DMS 273 (cell line): ENCODE results near the gene ACOT4.
"Not testable (repeated sequence)": the region's sequence is repeated elsewhere in the genome, so short reads cannot be mapped to it uniquely, and the experiment has no call there.

Experiments used
- DNase-seq: peaks from one replicate; lab custom pipeline; 2025; ENCODE audit not compliant: unreplicated experiment; lab: John Stamatoyannopoulos, UW

ACOT4 gene

DNA sequence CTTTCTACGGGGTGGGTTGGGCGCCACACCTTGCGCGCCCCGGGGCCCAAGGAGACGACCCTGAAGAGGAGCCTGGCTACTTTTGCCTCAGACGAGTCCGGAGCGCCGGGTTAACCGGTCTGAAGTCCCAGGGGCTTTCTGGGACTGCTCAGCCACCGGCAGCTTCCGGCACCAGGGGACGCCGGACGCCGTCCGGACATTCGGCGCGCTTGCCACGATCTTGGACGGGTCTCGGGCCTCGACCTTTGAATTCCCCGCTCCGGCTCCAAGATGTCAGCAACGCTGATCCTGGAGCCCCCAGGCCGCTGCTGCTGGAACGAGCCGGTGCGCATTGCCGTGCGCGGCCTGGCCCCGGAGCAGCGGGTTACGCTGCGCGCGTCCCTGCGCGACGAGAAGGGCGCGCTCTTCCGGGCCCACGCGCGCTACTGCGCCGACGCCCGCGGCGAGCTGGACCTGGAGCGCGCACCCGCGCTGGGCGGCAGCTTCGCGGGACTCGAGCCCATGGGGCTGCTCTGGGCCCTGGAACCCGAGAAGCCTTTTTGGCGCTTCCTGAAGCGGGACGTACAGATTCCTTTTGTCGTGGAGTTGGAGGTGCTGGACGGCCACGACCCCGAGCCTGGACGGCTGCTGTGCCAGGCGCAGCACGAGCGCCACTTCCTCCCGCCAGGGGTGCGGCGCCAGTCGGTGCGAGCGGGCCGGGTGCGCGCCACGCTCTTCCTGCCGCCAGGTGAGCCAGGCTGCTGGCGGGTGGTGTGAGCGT lies at the start of gene ACOT4:
Gene ACOT4 (plus strand): TSS at position 184 of the 760 bp plus-strand sequence. CDS start 87 bp downstream, at position 271.
- DNase-seq: peak; percentile 66

DNA sequence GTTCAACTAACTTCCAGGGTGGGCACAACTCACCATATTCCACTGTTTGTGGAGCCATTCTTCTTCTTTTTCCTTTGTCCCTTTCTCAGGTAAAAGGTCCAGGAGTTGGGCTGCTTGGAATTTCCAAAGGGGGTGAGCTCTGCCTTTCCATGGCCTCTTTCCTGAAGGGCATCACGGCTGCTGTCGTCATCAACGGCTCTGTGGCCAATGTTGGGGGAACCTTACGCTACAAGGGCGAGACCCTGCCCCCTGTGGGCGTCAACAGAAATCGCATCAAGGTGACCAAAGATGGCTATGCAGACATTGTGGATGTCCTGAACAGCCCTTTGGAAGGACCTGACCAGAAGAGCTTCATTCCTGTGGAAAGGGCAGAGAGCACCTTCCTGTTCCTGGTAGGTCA lies 48.7 kb upstream of the ACOT4 start:
- not testable (repeated sequence) for DNase-seq

DNA sequence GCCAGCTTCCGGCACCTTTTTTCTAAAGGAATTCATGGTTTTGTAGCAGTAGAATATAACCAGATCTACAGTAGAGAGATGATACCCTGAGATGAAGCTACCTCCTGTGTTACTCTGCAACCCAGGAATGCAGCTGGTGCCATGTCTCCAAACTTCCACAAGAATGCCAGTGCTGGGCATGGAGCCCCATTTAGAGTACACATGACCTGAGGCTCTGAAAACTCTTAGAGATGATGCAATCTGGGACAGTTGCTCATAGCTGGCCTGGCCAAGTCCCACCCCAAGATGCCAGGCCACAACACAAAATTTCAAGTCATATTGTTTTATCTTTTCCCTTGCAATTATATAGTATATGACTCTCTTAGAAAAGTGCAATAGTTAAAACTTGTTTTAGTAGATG lies 46.3 kb upstream of the ACOT4 start:
- not testable (repeated sequence) for DNase-seq

DNA sequence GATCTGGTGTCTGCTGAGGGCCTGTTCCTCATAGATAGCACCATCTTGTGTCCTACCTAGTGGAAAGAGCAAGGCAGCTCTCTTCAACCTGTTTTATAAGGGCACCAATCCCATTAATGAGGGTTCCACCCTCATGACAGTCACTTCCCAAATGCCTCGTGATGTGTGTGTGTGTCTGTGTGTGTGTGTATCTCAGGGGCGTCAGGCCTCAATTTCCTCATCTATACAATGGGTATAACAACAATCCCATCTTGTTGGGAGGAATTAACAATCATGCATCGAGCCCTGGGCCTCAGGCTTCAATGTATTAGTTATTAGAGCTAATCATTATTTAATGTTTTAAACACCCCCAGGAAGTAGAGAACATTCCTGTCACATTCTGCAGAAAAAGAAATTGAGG lies 42.6 kb upstream of the ACOT4 start:
- DNase-seq: not testable (repeated sequence)

GRCh38 chr14:73549889-73550524 lies 41.7 kb upstream of the ACOT4 start:
- DNase-seq: not testable (repeated sequence)

- DNase-seq: no peak
Observed at GRCh38 chr14:73553845-73554244, 37.8 kb upstream of the ACOT4 start.

- DNase-seq: not testable (repeated sequence)
Observed at GRCh38 chr14:73557201-73557600, 34.5 kb upstream of the ACOT4 start.

DNA sequence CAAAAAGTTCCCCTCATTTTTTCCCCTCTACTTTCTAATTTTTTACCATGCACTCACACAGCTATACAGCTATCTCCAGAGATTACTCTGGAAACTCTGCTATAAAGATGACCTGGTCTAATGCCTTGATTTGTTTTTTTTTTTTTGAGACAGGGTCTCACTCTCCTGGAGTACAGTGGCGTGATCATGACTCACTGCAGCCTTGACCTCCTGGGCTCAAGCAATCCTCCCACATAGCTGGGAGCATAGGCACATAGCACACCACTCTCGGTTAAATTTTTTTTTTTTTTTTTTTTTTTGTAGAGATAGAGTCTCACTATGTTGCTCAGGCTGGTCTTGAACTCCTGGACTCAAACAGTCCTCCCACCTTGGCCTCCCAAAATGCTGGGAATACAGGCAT lies 33.4 kb upstream of the ACOT4 start:
- not testable (repeated sequence) for DNase-seq

DNA sequence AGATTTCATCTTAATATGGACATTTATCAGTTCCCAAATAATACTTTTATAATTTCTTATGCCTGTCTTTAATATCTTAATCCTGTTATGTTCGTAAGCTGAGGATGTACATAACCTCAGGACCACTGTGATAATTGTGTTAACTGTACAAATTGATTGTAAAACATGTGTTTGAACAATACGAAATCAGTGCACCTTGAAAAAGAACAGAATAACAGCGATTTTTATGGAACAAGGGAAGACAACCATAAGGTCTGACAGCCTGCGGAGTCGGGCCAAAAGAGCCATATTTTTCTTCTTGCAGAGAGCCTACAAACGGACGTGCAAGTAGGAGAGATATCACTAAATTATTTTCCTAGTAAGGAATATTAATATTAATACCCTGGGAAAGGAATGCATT lies 29.4 kb upstream of the ACOT4 start:
- not testable (repeated sequence) for DNase-seq

DNA sequence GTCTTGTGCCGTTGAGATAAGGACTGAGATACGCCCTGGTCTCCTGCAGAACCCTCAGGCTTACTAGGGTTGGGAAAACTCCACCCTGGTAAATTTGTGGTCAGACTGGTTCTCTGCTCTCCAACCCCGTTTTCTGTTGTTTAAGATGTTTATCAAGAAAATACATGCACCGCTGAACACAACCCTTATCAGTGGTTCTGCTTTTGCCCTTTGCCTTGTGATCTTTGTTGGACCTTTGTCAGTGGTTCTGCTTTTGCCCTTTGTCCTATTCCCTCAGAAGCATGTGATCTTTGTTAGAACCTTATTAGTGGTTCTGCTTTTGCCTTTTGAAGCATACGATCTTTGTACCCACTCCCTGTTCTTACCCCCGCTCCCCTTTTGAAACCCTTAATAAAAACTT lies 29.0 kb upstream of the ACOT4 start:
- not testable (repeated sequence) for DNase-seq

GRCh38 chr14:73566431-73566830 lies 25.2 kb upstream of the ACOT4 start:
- DNase-seq: not testable (repeated sequence)

DNA sequence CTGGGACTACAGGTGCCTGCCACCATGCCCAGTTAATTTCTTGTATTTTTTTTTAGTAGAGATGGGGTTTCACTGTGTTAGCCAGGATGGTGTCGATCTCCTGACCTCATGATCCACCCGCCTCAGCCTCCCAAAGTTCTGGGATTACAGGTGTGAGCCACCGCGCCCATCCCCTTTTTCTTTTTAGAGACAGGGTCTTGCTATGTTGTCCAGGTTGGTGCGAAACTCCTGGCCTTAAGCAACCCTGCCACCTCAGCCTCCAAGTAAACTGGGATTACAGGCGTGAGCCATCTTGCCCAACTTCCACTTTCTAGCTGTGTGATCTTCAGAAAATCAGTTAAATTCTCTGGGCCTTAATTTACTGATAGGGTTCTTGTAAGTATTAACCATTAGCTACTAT lies 24.7 kb upstream of the ACOT4 start:
- not testable (repeated sequence) for DNase-seq

DNA sequence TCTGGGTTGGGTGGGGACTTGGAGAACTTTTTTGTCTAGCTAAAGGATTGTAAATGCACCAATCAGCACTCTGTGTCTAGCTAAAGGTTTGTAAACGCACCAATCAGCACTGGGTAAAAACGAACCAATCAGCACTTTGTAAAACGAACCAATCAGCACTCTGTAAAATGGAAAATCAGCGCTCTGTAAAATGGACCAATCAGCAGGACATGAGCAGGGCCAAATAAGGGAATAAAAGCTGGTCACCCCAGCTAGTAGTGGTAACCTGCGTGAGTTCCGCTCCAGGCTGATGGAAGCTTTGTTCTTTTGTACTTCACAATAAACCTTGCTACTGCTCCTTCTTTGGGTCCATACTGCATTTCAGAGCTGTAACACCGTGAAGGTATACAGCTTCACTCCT lies 24.3 kb upstream of the ACOT4 start:
- DNase-seq: no peak

GRCh38 chr14:73567951-73568885 lies 23.5 kb upstream of the ACOT4 start:
- DNase-seq: no peak

DNA sequence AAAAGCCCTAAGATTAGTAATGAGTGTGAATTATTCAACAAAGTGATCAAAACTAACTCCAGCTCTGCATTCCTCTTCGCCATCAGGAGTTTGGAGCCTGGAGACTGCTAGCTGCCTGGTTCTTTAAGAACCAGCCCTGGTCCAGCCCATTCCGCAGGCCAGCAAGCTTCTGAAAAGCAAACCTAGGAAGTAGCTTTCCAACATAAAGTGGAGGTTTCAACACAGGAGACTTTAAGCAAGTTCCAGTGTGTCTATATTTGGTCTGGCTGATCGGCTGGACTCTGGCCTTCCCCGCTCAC lies 22.8 kb upstream of the ACOT4 start:
- not testable (repeated sequence) for DNase-seq

DNA sequence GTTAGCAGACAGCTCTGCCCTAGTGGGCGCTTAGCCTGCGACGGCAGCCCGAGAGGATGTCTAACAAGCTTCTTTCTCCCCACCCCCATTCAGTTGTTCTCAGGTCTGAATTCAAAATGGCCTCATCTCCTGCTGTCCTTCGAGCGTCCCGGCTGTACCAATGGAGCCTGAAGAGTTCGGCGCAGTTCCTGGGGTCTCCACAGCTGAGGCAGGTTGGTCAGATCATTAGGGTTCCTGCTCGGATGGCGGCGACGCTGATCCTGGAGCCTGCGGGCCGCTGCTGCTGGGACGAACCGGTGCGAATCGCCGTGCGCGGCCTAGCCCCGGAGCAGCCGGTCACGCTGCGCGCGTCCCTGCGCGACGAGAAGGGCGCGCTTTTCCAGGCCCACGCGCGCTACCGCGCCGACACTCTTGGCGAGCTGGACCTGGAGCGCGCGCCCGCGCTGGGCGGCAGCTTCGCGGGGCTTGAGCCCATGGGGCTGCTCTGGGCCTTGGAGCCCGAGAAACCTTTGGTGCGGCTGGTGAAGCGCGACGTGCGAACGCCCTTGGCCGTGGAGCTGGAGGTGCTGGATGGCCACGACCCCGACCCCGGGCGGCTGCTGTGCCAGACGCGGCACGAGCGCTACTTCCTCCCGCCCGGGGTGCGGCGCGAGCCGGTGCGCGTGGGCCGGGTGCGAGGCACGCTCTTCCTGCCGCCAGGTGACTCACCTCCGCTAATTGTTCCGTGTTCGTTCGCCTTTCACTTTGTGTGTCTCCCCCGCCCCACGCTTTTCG lies 22.3 kb upstream of the ACOT4 start, which contains the start of gene ACOT2:
Gene ACOT2 (plus strand): TSS at position 29 of the 774 bp plus-strand sequence. CDS start 28 bp downstream, at position 57.
- DNase-seq: peak; percentile 88

DNA sequence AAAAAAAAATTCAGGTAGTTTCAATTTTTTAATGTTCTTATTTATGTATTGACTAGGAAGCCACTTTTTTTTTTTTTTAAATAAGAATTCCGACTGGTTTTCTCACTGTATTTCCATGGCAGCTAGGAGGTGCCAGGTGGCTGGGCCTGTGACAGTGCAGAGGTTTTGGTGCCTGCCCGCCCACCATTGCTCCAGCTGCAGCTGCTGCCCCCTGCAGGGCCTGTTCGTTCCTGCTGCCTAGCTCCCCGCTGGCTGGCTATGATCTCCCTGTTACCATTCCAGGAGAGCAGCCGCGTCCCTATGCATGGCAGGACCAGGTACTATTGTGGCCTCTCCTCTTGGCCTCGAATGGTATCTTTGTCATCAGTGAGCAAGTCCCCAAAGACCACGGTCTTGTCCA lies 20.8 kb upstream of the ACOT4 start:
- peak; percentile 68 for DNase-seq

DNA sequence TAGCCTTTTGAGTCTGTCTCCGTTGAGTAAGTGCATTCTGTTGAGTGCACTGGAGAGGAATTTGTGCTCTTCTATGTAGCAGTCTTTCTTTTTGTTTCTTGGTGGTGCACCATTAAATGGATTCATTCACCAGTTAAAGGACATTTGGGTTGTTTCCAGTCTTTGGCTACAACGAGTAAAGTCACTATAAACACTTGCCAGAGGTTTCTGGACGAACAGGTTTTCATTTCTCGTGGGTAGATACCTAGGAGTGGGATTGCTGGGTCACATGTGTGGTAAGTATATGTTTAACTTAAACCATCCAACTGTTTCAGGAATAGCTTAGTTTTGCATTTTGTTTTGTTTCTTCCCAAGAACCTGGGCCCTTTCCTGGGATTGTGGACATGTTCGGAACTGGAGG lies 18.6 kb upstream of the ACOT4 start:
- not testable (repeated sequence) for DNase-seq

- DNase-seq: not testable (repeated sequence)
Observed at GRCh38 chr14:73573740-73574139, 17.9 kb upstream of the ACOT4 start.

GRCh38 chr14:73574251-73574650 lies 17.4 kb upstream of the ACOT4 start:
- not testable (repeated sequence) for DNase-seq

DNA sequence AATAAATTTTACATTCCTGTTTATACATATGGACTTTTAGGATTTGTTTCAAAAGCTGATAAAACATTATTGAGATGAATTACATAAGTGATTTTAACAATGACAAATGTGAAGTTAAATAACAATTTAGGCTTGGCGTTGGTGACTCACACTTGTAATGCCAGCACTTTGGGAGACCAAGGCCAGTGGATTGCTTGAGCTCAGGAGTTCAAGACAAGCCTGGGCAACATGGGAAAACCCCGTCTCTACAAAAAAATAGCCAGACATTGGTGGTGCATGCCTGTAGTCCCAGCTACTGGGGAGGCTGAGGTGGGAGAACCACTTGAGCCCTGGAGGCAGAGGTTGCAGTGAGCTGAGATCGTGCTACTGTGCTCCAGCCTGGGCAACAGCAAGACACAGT lies 15.3 kb upstream of the ACOT4 start:
- no peak for DNase-seq
